ENCODE data around the gene RINT1.

DNA sequence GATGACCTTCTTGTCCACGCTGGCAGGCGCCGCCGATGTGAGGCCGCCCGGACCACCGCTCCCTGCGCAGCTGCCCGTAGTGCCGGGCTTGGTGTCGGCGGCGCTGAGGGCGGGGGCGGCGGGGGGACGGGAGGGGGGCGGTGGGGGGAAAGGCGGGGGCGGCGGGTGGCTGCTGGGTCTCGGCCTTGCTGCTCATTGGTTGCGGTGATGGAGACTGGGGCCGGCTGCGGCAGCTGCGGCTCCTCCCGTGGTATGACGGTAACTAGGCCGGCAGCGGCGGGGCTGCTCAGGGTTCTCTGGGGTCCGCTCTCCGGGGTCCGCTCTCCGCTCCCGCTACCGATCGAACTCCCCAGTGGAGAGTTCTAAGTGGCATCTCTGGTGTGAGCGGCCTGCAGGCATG lies 51.1 kb downstream of the RINT1 start:
- TF ChIP-seq, protein P1, sequence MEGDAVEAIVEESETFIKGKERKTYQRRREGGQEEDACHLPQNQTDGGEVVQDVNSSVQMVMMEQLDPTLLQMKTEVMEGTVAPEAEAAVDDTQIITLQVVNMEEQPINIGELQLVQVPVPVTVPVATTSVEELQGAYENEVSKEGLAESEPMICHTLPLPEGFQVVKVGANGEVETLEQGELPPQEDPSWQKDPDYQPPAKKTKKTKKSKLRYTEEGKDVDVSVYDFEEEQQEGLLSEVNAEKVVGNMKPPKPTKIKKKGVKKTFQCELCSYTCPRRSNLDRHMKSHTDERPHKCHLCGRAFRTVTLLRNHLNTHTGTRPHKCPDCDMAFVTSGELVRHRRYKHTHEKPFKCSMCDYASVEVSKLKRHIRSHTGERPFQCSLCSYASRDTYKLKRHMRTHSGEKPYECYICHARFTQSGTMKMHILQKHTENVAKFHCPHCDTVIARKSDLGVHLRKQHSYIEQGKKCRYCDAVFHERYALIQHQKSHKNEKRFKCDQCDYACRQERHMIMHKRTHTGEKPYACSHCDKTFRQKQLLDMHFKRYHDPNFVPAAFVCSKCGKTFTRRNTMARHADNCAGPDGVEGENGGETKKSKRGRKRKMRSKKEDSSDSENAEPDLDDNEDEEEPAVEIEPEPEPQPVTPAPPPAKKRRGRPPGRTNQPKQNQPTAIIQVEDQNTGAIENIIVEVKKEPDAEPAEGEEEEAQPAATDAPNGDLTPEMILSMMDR (IDR thresholded peaks at IDR 0.05), result no peak
- no peak for TF ChIP-seq POLR2A (IDR thresholded peaks at IDR 0.05)

Data from testis (tissue), 2 donors.